H1 (cell line): ENCODE results near the gene NOP9.

Source experiments
- CBX8 ChIP-seq: fragments of 300-800, 300-1000 bp; sonication (generic); IDR thresholded peaks from 2 replicates; pipeline ENCODE4 v1.7.1; 2016; ENCODE audit warnings: low read depth, low read length, borderline replicate concordance
- CTCF ChIP-seq, 3 experiments: IDR thresholded peaks; 1 replicate in 2 of 3; 2 replicates in 1 of 3; pipeline versions ENCODE4 v1.5.1 to v1.6.1; 2011; ENCODE audit warnings: low read length in 3 of 3, mild to moderate bottlenecking in 3 of 3, inconsistent platforms in 2 of 3, low read depth in 1 of 3, moderate library complexity in 1 of 3; ENCODE audit not compliant: insufficient read depth in 1 of 3; ENCODE audit errors: control extremely low read depth in 1 of 3
- FOSL1 ChIP-seq: IDR thresholded peaks from 2 replicates; pipeline ENCODE4 v1.6.1; 2011; ENCODE audit warnings: mild to moderate bottlenecking, low read depth, low read length, moderate library complexity; ENCODE audit not compliant: insufficient read depth
- POLR2A ChIP-seq, 2 experiments: IDR thresholded peaks; 1 replicate in 1 of 2; 2 replicates in 1 of 2; pipeline ENCODE4 v1.6.1; 2011; ENCODE audit warnings: low read depth in 2 of 2, low read length in 2 of 2, mild to moderate bottlenecking in 2 of 2; ENCODE audit errors: control extremely low read depth in 1 of 2
- POLR2AphosphoS5 ChIP-seq: IDR thresholded peaks from 2 replicates; pipeline ENCODE4 v1.6.1; 2011; ENCODE audit warnings: low read depth, low read length
- SP1 ChIP-seq: IDR thresholded peaks from 2 replicates; pipeline ENCODE4 v1.6.1; 2011; ENCODE audit warnings: low read depth, low read length
- SUZ12 ChIP-seq: fragments of 200-600 bp; sonication (generic); IDR thresholded peaks from 2 replicates; pipeline ENCODE4 v1.6.1; 2012; ENCODE audit warnings: mild to moderate bottlenecking, inconsistent platforms, low read length, moderate library complexity, mixed read lengths

- TF ChIP-seq SP1 (no peak), POLR2AphosphoS5 (no peak), FOSL1 (no peak), POLR2A (IDR thresholded peaks at IDR 0.05; ENCODE audit: control extremely low read depth in 1 of 2, low read depth in 2 of 2, low read length in 2 of 2) (no peak), CTCF (IDR thresholded peaks at IDR 0.05; ENCODE audit: control extremely low read depth in 1 of 3, insufficient read depth in 1 of 3, low read depth in 1 of 3, low read length in 3 of 3) (no peak), SUZ12 (no peak), CBX8 (no peak)
These were observed 24.4 kb downstream of the NOP9 start for GRCh38 chr14:24324024-24324423.
